H9 (cell line): ENCODE data around the gene HMSD. TPM values are rescaled to one million over a fixed set of nuclear protein-coding genes. Genes with fewer than 3 reads are reported as not detected.

Experiments
- DNase-seq: peaks from one replicate; pipeline ENCODE4 v3.0.0-alpha.2; 2017
- H2AFZ ChIP-seq: one replicate; pipeline ENCODE4 v1.6.1; 2013; ENCODE audit warnings: mild to moderate bottlenecking, low read length, control low read depth, moderate library complexity
- H2AK5ac ChIP-seq: 2 replicates; pipeline ENCODE4 v1.6.1; 2013; ENCODE audit warnings: low read length, control low read depth, mixed read lengths; ENCODE audit not compliant: insufficient read length
- H2BK120ac ChIP-seq: one replicate; pipeline ENCODE4 v1.6.1; 2013; ENCODE audit warnings: low read depth, mild to moderate bottlenecking, low read length, control low read depth, inconsistent platforms; ENCODE audit not compliant: poor library complexity, severe bottlenecking
- H2BK12ac ChIP-seq: 2 replicates; pipeline ENCODE4 v1.6.1; 2013; ENCODE audit warnings: low read length, control low read depth, mixed read lengths, low read depth; ENCODE audit not compliant: insufficient read length
- H2BK15ac ChIP-seq: 2 replicates; pipeline ENCODE4 v1.6.1; 2013; ENCODE audit warnings: low read depth, low read length, control low read depth
- H2BK20ac ChIP-seq: one replicate; pipeline ENCODE4 v1.6.1; 2013; ENCODE audit warnings: low read depth, mild to moderate bottlenecking, low read length, control low read depth, inconsistent platforms; ENCODE audit not compliant: poor library complexity, severe bottlenecking
- H2BK5ac ChIP-seq: 2 replicates; pipeline ENCODE4 v1.6.1; 2013; ENCODE audit warnings: low read length, control low read depth, mixed read lengths; ENCODE audit not compliant: insufficient read length
- H3K14ac ChIP-seq: 2 replicates; pipeline ENCODE4 v1.6.1; 2013; ENCODE audit warnings: low read length, control low read depth; ENCODE audit not compliant: insufficient read depth
- H3K18ac ChIP-seq: 2 replicates; pipeline ENCODE4 v1.6.1; 2013; ENCODE audit warnings: low read depth, mild to moderate bottlenecking, mixed read lengths, low read length, control low read depth; ENCODE audit not compliant: insufficient read length
- H3K23ac ChIP-seq: 2 replicates; pipeline ENCODE4 v1.6.1; 2013; ENCODE audit warnings: low read length, control low read depth, mixed read lengths, low read depth; ENCODE audit not compliant: insufficient read length
- H3K23me2 ChIP-seq: 2 replicates; pipeline ENCODE4 v1.6.1; 2013; ENCODE audit warnings: low read depth, mild to moderate bottlenecking, mixed read lengths, low read length, control low read depth; ENCODE audit not compliant: insufficient read length, poor library complexity, severe bottlenecking
- H3K27ac ChIP-seq: 2 replicates; pipeline ENCODE4 v1.5.1; 2013; ENCODE audit warnings: low read length, control low read depth, mixed read lengths, low read depth; ENCODE audit not compliant: insufficient read length
- H3K27me3 ChIP-seq: 2 replicates; pipeline ENCODE4 v1.6.1; 2013; ENCODE audit warnings: low read length, control low read depth, inconsistent platforms; ENCODE audit not compliant: insufficient read depth
- H3K4ac ChIP-seq: 2 replicates; pipeline ENCODE4 v1.6.1; 2013; ENCODE audit warnings: low read depth, mild to moderate bottlenecking, control low read depth, inconsistent platforms, low read length, moderate library complexity
- H3K4me1 ChIP-seq: 2 replicates; pipeline ENCODE4 v1.6.1; 2013; ENCODE audit warnings: low read length, control low read depth, inconsistent platforms; ENCODE audit not compliant: insufficient read depth
- H3K4me2 ChIP-seq: 2 replicates; pipeline ENCODE4 v1.6.1; 2013; ENCODE audit warnings: low read length, control low read depth, mixed read lengths; ENCODE audit not compliant: insufficient read length, insufficient read depth
- H3K56ac ChIP-seq: 2 replicates; pipeline ENCODE4 v1.6.1; 2013; ENCODE audit warnings: low read depth, mild to moderate bottlenecking, mixed read lengths, low read length, control low read depth; ENCODE audit not compliant: insufficient read length
- H3K79me1 ChIP-seq: 2 replicates; pipeline ENCODE4 v1.6.1; 2013; ENCODE audit warnings: low read depth, mild to moderate bottlenecking, moderate library complexity, low read length, control low read depth, inconsistent platforms; ENCODE audit not compliant: insufficient read depth, poor library complexity, severe bottlenecking
- H3K79me2 ChIP-seq: 2 replicates; pipeline ENCODE4 v1.6.1; 2013; ENCODE audit warnings: low read length, control low read depth, inconsistent platforms; ENCODE audit not compliant: insufficient read depth
- H3K9ac ChIP-seq: 2 replicates; pipeline ENCODE4 v1.6.1; 2013; ENCODE audit warnings: low read length, control low read depth, mixed read lengths; ENCODE audit not compliant: insufficient read length; ENCODE audit errors: extremely low read depth
- H3K9me3 ChIP-seq: one replicate; pipeline ENCODE4 v1.6.1; 2013; ENCODE audit warnings: low read depth, low read length, inconsistent platforms; ENCODE audit not compliant: control insufficient read depth
- H3T11ph ChIP-seq: one replicate; pipeline ENCODE4 v1.6.1; 2013; ENCODE audit warnings: mild to moderate bottlenecking, low read length, control low read depth, inconsistent platforms
- H4K20me1 ChIP-seq: one replicate; pipeline ENCODE4 v1.6.1; 2013; ENCODE audit not compliant: control insufficient read depth, insufficient read length, insufficient read depth
- H4K5ac ChIP-seq: 2 replicates; pipeline ENCODE4 v1.6.1; 2013; ENCODE audit warnings: low read depth, mild to moderate bottlenecking, mixed read lengths, low read length, control low read depth; ENCODE audit not compliant: insufficient read length
- H4K8ac ChIP-seq: replicated peaks from 2 replicates; pipeline ENCODE4 v1.6.1; 2013; ENCODE audit warnings: low read length, control low read depth, mixed read lengths, low read depth; ENCODE audit not compliant: insufficient read length
- H4K91ac ChIP-seq: 2 replicates; pipeline ENCODE4 v1.6.1; 2013; ENCODE audit warnings: low read depth, mild to moderate bottlenecking, moderate library complexity, mixed read lengths, low read length, control low read depth; ENCODE audit not compliant: insufficient read length
- H3K27ac Mint-ChIP-seq, 3 experiments: 2 replicates in 2 of 3; 3 replicates in 1 of 3; pipeline ENCODE4 v1.8.0; 2020 to 2021; ENCODE audit warnings: mixed read lengths in 3 of 3, mild to moderate bottlenecking in 1 of 3, moderate library complexity in 1 of 3
- H3K27me3 Mint-ChIP-seq: 2 replicates; pipeline ENCODE4 v1.8.0; 2021; ENCODE audit warnings: low read depth, mild to moderate bottlenecking, moderate library complexity, mixed read lengths
- H3K36me3 Mint-ChIP-seq, 3 experiments: 2 replicates in 2 of 3; 3 replicates in 1 of 3; pipeline ENCODE4 v1.8.0; 2020 to 2021; ENCODE audit warnings: low read depth in 3 of 3, mixed read lengths in 3 of 3; ENCODE audit not compliant: insufficient read depth in 1 of 3
- H3K4me1 Mint-ChIP-seq, 2 experiments: 2 replicates each; pipeline ENCODE4 v1.8.0; 2020; ENCODE audit warnings: mixed read lengths in 2 of 2
- H3K4me3 Mint-ChIP-seq, 2 experiments: 2 replicates in 1 of 2; 3 replicates in 1 of 2; pipeline ENCODE4 v1.8.0; 2020 to 2021; ENCODE audit warnings: mild to moderate bottlenecking in 2 of 2, mixed read lengths in 2 of 2, moderate library complexity in 1 of 2
- H3K9me3 Mint-ChIP-seq, 2 experiments: 2 replicates in 1 of 2; 3 replicates in 1 of 2; pipeline ENCODE4 v1.8.0; 2020; ENCODE audit warnings: mild to moderate bottlenecking in 2 of 2, mixed read lengths in 2 of 2, moderate library complexity in 1 of 2
- CTCF ChIP-seq: fragments of 200-600 bp; sonication (generic); conservative IDR thresholded peaks from 3 replicates; pipeline ENCODE4 v1.8.0; 2021; ENCODE audit warnings: antibody characterized with exemption, mild to moderate bottlenecking
- WGBS: extraction: QIAGEN DNeasy Blood & Tissue Kit; methylation state at CpG from one replicate; pipeline ENCODE4 v1.1.7; 2013; ENCODE audit warnings: missing lambda C conversion rate, low lambda C conversion rate, mixed read lengths; ENCODE audit not compliant: insufficient read length; ENCODE audit errors: extremely low coverage; 5-methylcytosine and 5-hydroxymethylcytosine counted together
- total RNA-seq: library from RNA; stranded (reverse); gene quantifications from 2 replicates; pipeline ENCODE4 v1.2.1, GENCODE V29; 2021

HMSD gene
- total RNA-seq, 1 experiment from 2014 or later = 6.6 TPM

GRCh38 chr18:63970809-63971205, 21.7 kb downstream of the HMSD start:
- Histone ChIP-seq H3K79me2 (no peaks in the 10 kb centered on the region), H3K27ac (peak overlapping the region; percentile 3), H3K23ac (no peak overlapping the region), H3K9me3 (no peaks in the 10 kb centered on the region), H3K14ac (no peak overlapping the region; the same call in 1 of the 2 replicates), H2AK5ac (no peak overlapping the region), H3K79me1 (no peaks in the 10 kb centered on the region), H3K23me2 (peaks cover 11% of the 10 kb centered on the region), H3T11ph (no peak overlapping the region), H2BK5ac (no peak overlapping the region), H4K20me1 (no peaks in the 10 kb centered on the region), H2BK12ac (no peak overlapping the region), H2BK120ac (no peak overlapping the region), H4K8ac (no peak overlapping the region), H3K4me2 (peak overlapping the region; percentile 69), H3K9ac (peak overlapping the region; percentile 32), H3K18ac (peak overlapping the region; percentile 11), H3K4ac (no peak overlapping the region), H3K4me1 (peaks cover 4% of the 10 kb centered on the region; the same call in 1 of the 2 replicates), H2BK15ac (no peak overlapping the region), H2BK20ac (no peak overlapping the region), H3K56ac (no peak overlapping the region), H4K5ac (no peak overlapping the region), H2AFZ (no peak overlapping the region), H4K91ac (no peak overlapping the region), H3K27me3 (peaks cover 15% of the 10 kb centered on the region; the same call in 1 of the 2 replicates)
- peaks cover 23 to 28% of the 10 kb centered on the region in 2 experiments for H3K4me1 Mint-ChIP-seq
- WGBS = no CpG with 5 or more reads among the region's 18 CpGs
- H3K36me3 Mint-ChIP-seq = no peaks in the 10 kb centered on the region
- H3K27me3 Mint-ChIP-seq = peaks cover 47% of the 10 kb centered on the region
- no peaks in the 10 kb centered on the region for H3K9me3 Mint-ChIP-seq
- H3K4me3 Mint-ChIP-seq = peak overlapping the region; percentile 87 to 94
- no peak for TF ChIP-seq CTCF
- DNase-seq = peak; percentile 67
- peak overlapping the region; percentile 91 to 97 (median 96) for H3K27ac Mint-ChIP-seq
